HCT116 (cell line): ENCODE measurements around the gene TICAM1. TPM values are rescaled to one million over a fixed set of nuclear protein-coding genes. Genes with fewer than 3 reads are reported as not detected.

Source experiments
- ATAC-seq: fragments of 200-7000 bp; cut with Tn5 transposase; 2 replicates; pipeline ENCODE4 v1.9.1; 2020; ENCODE audit warnings: mild to moderate bottlenecking, moderate library complexity
- BruUV-seq: library from RNA; stranded (reverse); fragments of 400-500 nt; replicated peaks from 2 replicates; lab custom pipeline; 2021; lab: Mats Ljungman, UMichigan
- CTCF ChIA-PET: fragments of 300-600 bp; sonication (Branson Sonifier 250); formaldehyde crosslinking; loops from one replicate; lab custom pipeline; 2021; ENCODE audit warnings: antibody characterized with exemption; lab: Charles Lee
- POLR2A ChIA-PET: fragments of 300-600, 350-600 bp; sonication (Branson Sonifier 250); formaldehyde crosslinking; loops from one replicate; lab custom pipeline; 2021; ENCODE audit warnings: antibody characterized with exemption; lab: Charles Lee
- RAD21 ChIA-PET, 2 experiments: fragments of 300-600 bp; sonication (Branson Sonifier 250); formaldehyde crosslinking; loops; one replicate each; lab custom pipeline; 2023; ENCODE audit warnings: low total read pairs in 2 of 2; ENCODE audit not compliant: uncharacterized antibody in 2 of 2, unreplicated experiment in 2 of 2, low non-redundant PET in 1 of 2; lab: Charles Lee
- DNase-seq: peaks from one replicate; pipeline ENCODE4 v3.0.0-alpha.2; 2010; ENCODE audit warnings: low read depth, low spot score
- H2AFZ ChIP-seq: fragments of 200-600 bp; shearing (Covaris generic), sonication (generic); 2 replicates; pipeline ENCODE4 v1.6.1; 2017; ENCODE audit warnings: low read depth, mixed run types, mixed read lengths, antibody characterized with exemption, low read length; ENCODE audit not compliant: poor library complexity, severe bottlenecking
- H3K27ac ChIP-seq: 2 replicates; pipeline ENCODE4 v1.5.1; 2012; ENCODE audit warnings: low read depth, low read length
- H3K27me3 ChIP-seq: fragments of 200-600 bp; sonication (generic); 2 replicates; pipeline ENCODE4 v1.6.1; 2016; ENCODE audit warnings: mixed run types, low read length, mixed read lengths; ENCODE audit not compliant: insufficient read depth
- H3K36me3 ChIP-seq, 2 experiments: fragments of 200-500 bp in 1 of 2; fragments of 200-600 bp in 1 of 2; sonication (Bioruptor generic) in 1 of 2; sonication (generic) in 1 of 2; 2 replicates each; pipeline versions ENCODE4 v1.5.1 to v1.6.1; 2014 to 2016; ENCODE audit warnings: low read length in 2 of 2, inconsistent platforms in 1 of 2, mixed read lengths in 1 of 2, mixed run types in 1 of 2; ENCODE audit not compliant: insufficient read depth in 2 of 2, control insufficient read depth in 1 of 2
- H3K4me1 ChIP-seq, 2 experiments: fragments of 200-600 bp in 1 of 2; sonication (generic) in 1 of 2; 2 replicates each; pipeline versions ENCODE4 v1.5.1 to v1.6.1; 2012 to 2017; ENCODE audit warnings: low read length in 2 of 2, inconsistent platforms in 1 of 2, mild to moderate bottlenecking in 1 of 2, mixed read lengths in 1 of 2, mixed run types in 1 of 2, moderate library complexity in 1 of 2; ENCODE audit not compliant: insufficient read depth in 2 of 2, control insufficient read depth in 1 of 2
- H3K4me2 ChIP-seq: fragments of 200-600 bp; sonication (generic); 2 replicates; pipeline ENCODE4 v1.6.1; 2017; ENCODE audit warnings: mixed run types, low read length, mixed read lengths
- H3K4me3 ChIP-seq, 2 experiments: fragments of 200-600 bp in 1 of 2; sonication (generic) in 1 of 2; replicated peaks in 1 of 2; 2 replicates each; pipeline ENCODE4 v1.5.1; 2011 to 2016; ENCODE audit warnings: low read length in 2 of 2, control low read depth in 1 of 2, low read depth in 1 of 2, mild to moderate bottlenecking in 1 of 2, mixed read lengths in 1 of 2, mixed run types in 1 of 2
- H3K79me2 ChIP-seq: fragments of 200-600 bp; sonication (generic); 2 replicates; pipeline ENCODE4 v1.6.1; 2017; ENCODE audit warnings: mild to moderate bottlenecking, mixed run types, low read length, moderate library complexity, mixed read lengths; ENCODE audit not compliant: insufficient read depth
- H3K9ac ChIP-seq: fragments of 200-600 bp; sonication (generic); 2 replicates; pipeline ENCODE4 v1.6.1; 2016; ENCODE audit warnings: low read length, mixed read lengths
- H3K9me2 ChIP-seq: fragments of 200-600 bp; sonication (generic), shearing (Covaris generic); 2 replicates; pipeline ENCODE4 v1.6.1; 2017; ENCODE audit warnings: mixed run types, mild to moderate bottlenecking, moderate library complexity; ENCODE audit not compliant: insufficient read depth
- H3K9me3 ChIP-seq, 2 experiments: fragments of 200-500 bp in 1 of 2; fragments of 200-600 bp in 1 of 2; sonication (Bioruptor generic) in 1 of 2; sonication (generic) in 1 of 2; 2 replicates each; pipeline ENCODE4 v1.6.1; 2014 to 2017; ENCODE audit warnings: low read length in 2 of 2, mixed read lengths in 2 of 2, inconsistent platforms in 1 of 2, low read depth in 1 of 2, mild to moderate bottlenecking in 1 of 2, mixed run types in 1 of 2, moderate library complexity in 1 of 2; ENCODE audit not compliant: control insufficient read depth in 1 of 2, insufficient read depth in 1 of 2
- H4K20me1 ChIP-seq: fragments of 200-600 bp; sonication (generic), shearing (Covaris generic); 2 replicates; pipeline ENCODE4 v1.6.1; 2017; ENCODE audit warnings: mixed run types, mild to moderate bottlenecking, moderate library complexity; ENCODE audit not compliant: insufficient read depth
- CBX3 ChIP-seq: IDR thresholded peaks from 2 replicates; pipeline ENCODE4 v1.6.1; 2012; ENCODE audit warnings: low read depth
- CEBPB ChIP-seq: IDR thresholded peaks from 2 replicates; pipeline ENCODE4 v1.6.1; 2012; ENCODE audit warnings: low read depth
- EGR1 ChIP-seq: IDR thresholded peaks from 2 replicates; pipeline ENCODE4 v1.6.1; 2012; ENCODE audit warnings: low read depth
- ELF1 ChIP-seq: IDR thresholded peaks from 2 replicates; pipeline ENCODE4 v1.6.1; 2012; ENCODE audit warnings: low read depth, borderline replicate concordance
- FOSL1 ChIP-seq: IDR thresholded peaks from 2 replicates; pipeline ENCODE4 v1.6.1; 2012; ENCODE audit warnings: low read depth
- POLR2AphosphoS5 ChIP-seq: IDR thresholded peaks from 2 replicates; pipeline ENCODE4 v1.6.1; 2011; ENCODE audit warnings: mild to moderate bottlenecking, low read depth, low read length, moderate library complexity
- RAD21 ChIP-seq: IDR thresholded peaks from 2 replicates; pipeline ENCODE4 v1.6.1; 2012; ENCODE audit warnings: low read depth, mild to moderate bottlenecking
- SIN3A ChIP-seq: IDR thresholded peaks from 2 replicates; pipeline ENCODE4 v1.6.1; 2012; ENCODE audit warnings: low read depth
- SP1 ChIP-seq: IDR thresholded peaks from 2 replicates; pipeline ENCODE4 v1.6.1; 2012; ENCODE audit warnings: low read depth
- SRF ChIP-seq: IDR thresholded peaks from 2 replicates; pipeline ENCODE4 v1.6.1; 2012; ENCODE audit warnings: low read depth
- TCF7L2 ChIP-seq: IDR thresholded peaks from 2 replicates; pipeline ENCODE4 v1.7.0; 2011; ENCODE audit warnings: borderline replicate concordance, inconsistent platforms; ENCODE audit not compliant: insufficient read depth, insufficient read length; ENCODE audit errors: extremely low read depth
- YY1 ChIP-seq: IDR thresholded peaks from 2 replicates; pipeline ENCODE4 v1.6.1; 2011; ENCODE audit warnings: low read length, low read depth, moderate library complexity, mild to moderate bottlenecking; ENCODE audit not compliant: insufficient replicate concordance; ENCODE audit errors: extremely low read depth
- ZFX ChIP-seq: fragments of 450-650 bp; IDR thresholded peaks from 2 replicates; pipeline ENCODE4 v1.6.1; 2017
- ZNF274 ChIP-seq: fragments of 200-500 bp; sonication (Bioruptor generic); IDR thresholded peaks from 2 replicates; pipeline ENCODE4 v1.6.1; 2014; ENCODE audit warnings: mild to moderate bottlenecking, low read depth, low read length, inconsistent platforms
- intact Hi-C: fragments of 100-400 bp; cut with micrococcal nuclease; formaldehyde crosslinking; loops from 2 replicates; pipeline ENCODE4 v1.10.0; 2022
- total RNA-seq: library from RNA; stranded (reverse); gene quantifications from one replicate; pipeline ENCODE4 v1.2.1, GENCODE V29; 2021; ENCODE audit not compliant: unreplicated experiment
- TF ChIP-seq, protein P1 (sequence below), 3 experiments: fragments of 200-600 bp in 1 of 3; sonication (generic) in 1 of 3; IDR thresholded peaks in 2 of 3; conservative IDR thresholded peaks in 1 of 3; 2 replicates each; pipeline ENCODE4 v1.5.1; 2012 to 2017; ENCODE audit warnings: low read depth in 2 of 3, low read length in 2 of 3, antibody characterized with exemption in 1 of 3, borderline replicate concordance in 1 of 3, control low read depth in 1 of 3, mild to moderate bottlenecking in 1 of 3, mixed read lengths in 1 of 3, mixed run types in 1 of 3, moderate library complexity in 1 of 3; ENCODE audit not compliant: insufficient read depth in 1 of 3
- TF ChIP-seq, protein P2 (sequence below): IDR thresholded peaks from 2 replicates; pipeline ENCODE4 v1.6.1; 2012
- TF ChIP-seq, protein P3 (sequence below): IDR thresholded peaks from 2 replicates; pipeline ENCODE4 v1.6.1; 2012; ENCODE audit warnings: low read depth

The TICAM1 gene
- total RNA-seq, 1 experiment from 2014 or later = 28.7 TPM

DNA sequence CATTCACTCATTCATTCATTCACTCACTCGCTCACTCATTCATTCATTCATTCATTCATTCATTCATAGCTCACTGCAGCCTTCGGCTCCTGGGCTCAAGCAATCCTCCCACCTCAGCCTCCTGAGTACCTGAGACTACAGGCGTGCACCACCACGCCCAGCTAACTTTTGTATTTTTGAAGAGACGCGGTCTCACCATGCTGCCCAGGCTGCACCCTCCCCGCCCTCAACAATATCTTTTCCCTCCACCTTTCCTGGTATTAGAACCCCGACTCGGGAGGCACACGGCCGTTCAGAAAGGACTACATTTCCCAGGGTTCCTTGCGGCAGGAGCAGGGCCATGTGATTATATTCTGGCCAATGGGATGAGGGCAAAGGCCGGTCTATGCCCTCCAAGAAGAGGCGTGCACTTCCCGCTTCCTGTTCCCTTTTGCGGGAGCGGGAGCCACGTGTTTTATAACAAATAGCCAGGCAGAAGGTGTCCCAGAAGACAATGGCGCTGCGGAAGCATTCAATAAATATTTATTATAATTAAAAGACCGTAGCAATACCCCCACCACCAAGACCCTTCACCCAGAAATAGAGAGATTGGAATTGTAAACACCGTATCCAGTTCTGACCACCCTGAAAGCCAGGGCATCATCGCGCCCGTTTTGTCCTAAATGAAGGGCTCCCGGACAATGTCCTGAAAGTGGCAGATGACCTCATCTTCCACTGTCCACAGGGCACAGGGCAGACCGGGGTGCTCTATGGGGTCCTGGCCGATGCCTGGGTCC, 15.9 kb downstream of the TICAM1 start:
- no peaks in the 10 kb centered on the region for H4K20me1 ChIP-seq
- DNase-seq (peak; percentile 91), ATAC-seq (peak; percentile 71)
- peaks cover 8% of the 10 kb centered on the region for H3K79me2 ChIP-seq
- intact Hi-C loops = no loop called here
- H3K4me1 ChIP-seq = peaks cover 21 to 53% of the 10 kb centered on the region in 2 experiments
- H3K36me3 ChIP-seq = peaks cover 0 to 25% of the 10 kb centered on the region in 2 experiments; a peak in 2 of 4 replicates
- H3K4me2 ChIP-seq = peak overlapping the region; percentile 63
- no peaks in the 10 kb centered on the region for H3K9me3 ChIP-seq
- TF ChIP-seq, protein P1, sequence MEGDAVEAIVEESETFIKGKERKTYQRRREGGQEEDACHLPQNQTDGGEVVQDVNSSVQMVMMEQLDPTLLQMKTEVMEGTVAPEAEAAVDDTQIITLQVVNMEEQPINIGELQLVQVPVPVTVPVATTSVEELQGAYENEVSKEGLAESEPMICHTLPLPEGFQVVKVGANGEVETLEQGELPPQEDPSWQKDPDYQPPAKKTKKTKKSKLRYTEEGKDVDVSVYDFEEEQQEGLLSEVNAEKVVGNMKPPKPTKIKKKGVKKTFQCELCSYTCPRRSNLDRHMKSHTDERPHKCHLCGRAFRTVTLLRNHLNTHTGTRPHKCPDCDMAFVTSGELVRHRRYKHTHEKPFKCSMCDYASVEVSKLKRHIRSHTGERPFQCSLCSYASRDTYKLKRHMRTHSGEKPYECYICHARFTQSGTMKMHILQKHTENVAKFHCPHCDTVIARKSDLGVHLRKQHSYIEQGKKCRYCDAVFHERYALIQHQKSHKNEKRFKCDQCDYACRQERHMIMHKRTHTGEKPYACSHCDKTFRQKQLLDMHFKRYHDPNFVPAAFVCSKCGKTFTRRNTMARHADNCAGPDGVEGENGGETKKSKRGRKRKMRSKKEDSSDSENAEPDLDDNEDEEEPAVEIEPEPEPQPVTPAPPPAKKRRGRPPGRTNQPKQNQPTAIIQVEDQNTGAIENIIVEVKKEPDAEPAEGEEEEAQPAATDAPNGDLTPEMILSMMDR (IDR thresholded peaks at IDR 0.05 in 2 of 3, conservative IDR thresholded peaks at IDR 0.05 in 1 of 3; ENCODE audit: borderline replicate concordance in 1 of 3, insufficient read depth in 1 of 3, low read depth in 2 of 3, low read length in 2 of 3) = no peak
- TF ChIP-seq CEBPB (no peak), ZNF274 (no peak), RAD21 (no peak), CBX3 (peak; percentile 12; the same call in 1 of the 2 replicates), SP1 (peak; percentile 75), ZFX (no peak), YY1 (no peak), SRF (peak; percentile 93), EGR1 (peak; percentile 18; the same call in 1 of the 2 replicates), TCF7L2 (no peak), FOSL1 (no peak), ELF1 (no peak; the same call in 1 of the 2 replicates), POLR2AphosphoS5 (peak; percentile 56; the same call in 1 of the 2 replicates), SIN3A (peak; percentile 31; the same call in 1 of the 2 replicates)
- TF ChIP-seq, protein P2, sequence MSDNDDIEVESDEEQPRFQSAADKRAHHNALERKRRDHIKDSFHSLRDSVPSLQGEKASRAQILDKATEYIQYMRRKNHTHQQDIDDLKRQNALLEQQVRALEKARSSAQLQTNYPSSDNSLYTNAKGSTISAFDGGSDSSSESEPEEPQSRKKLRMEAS = peak; percentile 98
- TF ChIP-seq, protein P3, sequence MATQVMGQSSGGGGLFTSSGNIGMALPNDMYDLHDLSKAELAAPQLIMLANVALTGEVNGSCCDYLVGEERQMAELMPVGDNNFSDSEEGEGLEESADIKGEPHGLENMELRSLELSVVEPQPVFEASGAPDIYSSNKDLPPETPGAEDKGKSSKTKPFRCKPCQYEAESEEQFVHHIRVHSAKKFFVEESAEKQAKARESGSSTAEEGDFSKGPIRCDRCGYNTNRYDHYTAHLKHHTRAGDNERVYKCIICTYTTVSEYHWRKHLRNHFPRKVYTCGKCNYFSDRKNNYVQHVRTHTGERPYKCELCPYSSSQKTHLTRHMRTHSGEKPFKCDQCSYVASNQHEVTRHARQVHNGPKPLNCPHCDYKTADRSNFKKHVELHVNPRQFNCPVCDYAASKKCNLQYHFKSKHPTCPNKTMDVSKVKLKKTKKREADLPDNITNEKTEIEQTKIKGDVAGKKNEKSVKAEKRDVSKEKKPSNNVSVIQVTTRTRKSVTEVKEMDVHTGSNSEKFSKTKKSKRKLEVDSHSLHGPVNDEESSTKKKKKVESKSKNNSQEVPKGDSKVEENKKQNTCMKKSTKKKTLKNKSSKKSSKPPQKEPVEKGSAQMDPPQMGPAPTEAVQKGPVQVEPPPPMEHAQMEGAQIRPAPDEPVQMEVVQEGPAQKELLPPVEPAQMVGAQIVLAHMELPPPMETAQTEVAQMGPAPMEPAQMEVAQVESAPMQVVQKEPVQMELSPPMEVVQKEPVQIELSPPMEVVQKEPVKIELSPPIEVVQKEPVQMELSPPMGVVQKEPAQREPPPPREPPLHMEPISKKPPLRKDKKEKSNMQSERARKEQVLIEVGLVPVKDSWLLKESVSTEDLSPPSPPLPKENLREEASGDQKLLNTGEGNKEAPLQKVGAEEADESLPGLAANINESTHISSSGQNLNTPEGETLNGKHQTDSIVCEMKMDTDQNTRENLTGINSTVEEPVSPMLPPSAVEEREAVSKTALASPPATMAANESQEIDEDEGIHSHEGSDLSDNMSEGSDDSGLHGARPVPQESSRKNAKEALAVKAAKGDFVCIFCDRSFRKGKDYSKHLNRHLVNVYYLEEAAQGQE = no peak
- ChIA-PET RAD21 (no interaction called here), POLR2A (no interaction called here), CTCF (no interaction called here)
- H3K4me3 ChIP-seq = no peak overlapping the region
- no TSS peak for BruUV-seq
- H3K9me2 ChIP-seq = no peaks in the 10 kb centered on the region
- peak overlapping the region; percentile 37; the same call in 1 of the 2 replicates for H3K9ac ChIP-seq
- no peaks in the 10 kb centered on the region for H3K27me3 ChIP-seq
- H3K27ac ChIP-seq = peak overlapping the region; percentile 76
- H2AFZ ChIP-seq = no peak overlapping the region
